ENCODE measurements around the gene ZFP82.

ZFP82 gene

DNA sequence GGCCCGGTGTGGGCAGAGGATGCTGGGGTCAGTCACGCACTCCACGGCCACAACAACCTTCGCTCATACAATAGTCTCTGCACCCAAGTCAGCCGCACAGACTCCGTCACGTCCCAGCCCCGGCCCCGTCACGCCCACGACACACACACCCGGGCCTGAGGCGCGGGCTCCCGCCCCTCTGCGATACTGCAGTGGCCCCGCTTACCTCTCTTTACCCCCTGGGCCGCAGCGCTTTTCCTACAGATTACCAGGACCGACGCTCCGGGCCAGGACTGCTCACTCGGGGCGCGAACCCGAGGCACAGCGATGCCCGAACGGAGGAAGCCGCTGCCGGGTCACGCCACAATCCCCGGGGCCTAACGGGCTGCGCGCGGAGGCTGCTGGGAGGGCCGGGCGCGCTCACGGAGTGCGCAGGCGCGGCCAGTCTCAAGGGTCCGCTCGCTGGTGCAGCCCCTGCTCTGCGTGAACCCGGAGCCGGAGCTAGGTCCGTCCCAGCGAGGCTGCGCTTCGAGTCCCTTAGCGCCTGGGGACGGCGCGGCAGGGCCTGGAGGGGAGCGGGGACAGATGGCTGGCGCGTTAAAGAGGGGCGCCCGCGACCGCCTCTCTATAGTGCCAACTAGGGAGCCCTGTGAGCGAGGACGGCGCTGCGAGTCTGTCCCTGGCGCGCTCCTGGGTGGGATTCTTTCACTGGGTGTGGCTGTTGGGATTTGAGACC is at the start of gene ZFP82:
Gene ZFP82 (minus strand): TSS at position 358 of the 715 bp plus-strand sequence. CDS start 8,855 bp downstream, outside the sequence.
- peak; percentile 76 to 81 for DNase-seq

DNA sequence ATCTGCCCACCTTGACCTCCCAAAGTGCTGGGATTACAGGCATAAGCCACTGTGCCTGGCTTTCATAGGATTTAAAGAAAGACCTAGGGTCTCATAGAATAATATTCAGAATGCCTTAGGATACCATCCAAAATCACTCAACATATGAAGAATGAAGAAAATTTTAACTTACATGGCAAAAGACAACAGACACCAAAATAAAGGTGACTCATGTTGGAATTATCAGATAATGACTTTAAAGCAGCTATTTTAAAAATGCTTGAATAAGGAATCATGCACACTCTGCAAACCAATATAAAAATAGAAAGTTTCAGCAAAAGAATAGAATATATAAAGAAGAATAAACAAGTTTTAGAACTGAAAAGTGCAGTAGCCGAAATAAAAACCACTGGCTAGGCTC is 41.6 kb upstream of the ZFP82 start:
- DNase-seq = no peak

DNA sequence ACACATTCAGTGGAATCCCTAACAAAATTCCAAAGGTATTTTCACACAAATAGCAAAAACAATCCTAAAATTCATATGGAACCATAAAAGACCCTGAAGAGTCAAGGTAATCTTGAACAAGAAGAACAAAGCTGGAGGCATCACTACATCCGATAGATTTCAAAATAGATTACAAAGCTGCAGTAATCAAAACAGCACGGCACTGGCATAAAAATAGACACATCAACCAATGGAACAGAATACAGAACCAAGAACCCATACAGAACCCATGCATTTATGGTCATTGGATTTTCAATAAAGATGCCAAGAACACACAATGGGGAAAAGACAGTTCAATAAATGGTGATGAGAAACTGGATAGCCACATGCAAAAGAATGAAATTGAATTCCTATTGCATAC is 38.4 kb upstream of the ZFP82 start:
- DNase-seq = no peak

DNA sequence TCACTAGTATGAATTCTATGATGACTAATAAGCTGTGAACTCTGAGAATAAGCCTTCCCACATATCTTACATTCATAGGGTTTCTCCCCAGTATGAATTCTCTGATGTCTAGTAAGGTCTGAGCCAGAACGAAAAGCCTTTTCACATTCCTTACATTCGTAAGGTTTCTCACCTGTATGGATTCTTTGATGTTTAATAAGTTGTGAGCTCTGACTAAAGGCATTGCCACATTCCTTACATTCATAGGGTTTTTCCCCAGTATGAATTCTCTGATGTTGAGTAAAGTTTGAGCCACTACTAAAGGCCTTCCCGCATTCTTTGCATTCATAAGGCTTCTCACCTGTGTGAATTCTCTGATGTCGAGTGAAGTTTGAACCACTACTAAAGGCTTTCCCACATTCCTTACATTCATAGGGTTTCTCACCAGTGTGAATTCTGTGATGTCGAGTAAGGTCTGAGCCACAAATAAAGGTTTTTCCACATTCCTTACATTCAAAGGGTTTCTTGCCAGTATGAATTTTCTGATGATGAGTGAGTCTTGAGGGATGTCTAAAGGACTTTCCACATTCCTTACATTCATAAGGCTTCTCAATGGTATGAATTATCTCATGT is 30.7 kb upstream of the ZFP82 start:
- DNase-seq = no peak

DNA sequence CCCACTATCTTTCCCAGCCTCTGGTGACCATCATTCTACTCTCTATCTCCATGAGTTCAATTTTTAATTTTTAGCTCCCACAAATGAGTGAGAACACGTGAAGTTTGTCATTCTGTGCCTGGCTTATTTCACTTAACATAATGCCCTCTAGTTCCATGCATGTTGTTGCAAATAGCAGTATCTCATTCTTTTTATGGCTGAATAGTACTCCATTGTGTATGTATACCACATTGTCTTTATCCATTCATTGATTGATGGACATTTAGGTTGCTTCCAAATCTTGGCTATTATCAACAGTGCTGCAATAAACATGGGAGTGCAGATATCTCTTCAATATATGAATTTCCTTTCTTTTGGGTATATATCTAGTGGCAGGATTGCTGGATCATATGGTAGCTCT is 22.9 kb upstream of the ZFP82 start:
- DNase-seq = no peak

DNA sequence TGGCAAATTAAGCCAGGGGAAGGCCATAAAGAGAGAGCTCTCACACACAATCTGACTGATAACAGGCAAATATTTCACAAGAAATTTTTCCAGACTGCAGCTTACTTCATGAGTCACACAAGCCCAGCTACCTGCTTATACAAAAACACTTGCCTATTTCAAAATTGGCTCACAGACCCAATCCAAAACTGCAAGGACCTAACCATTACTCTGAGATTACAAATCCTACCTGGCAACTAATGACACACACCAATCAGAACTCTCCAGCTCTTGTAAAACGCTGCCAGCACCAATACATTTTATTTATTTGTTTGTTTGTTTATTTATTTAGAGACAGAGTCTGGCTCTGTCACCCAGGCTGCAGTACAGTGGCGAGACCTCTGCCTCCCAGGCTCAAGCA is 18.1 kb upstream of the ZFP82 start:
- no peak for DNase-seq

DNA sequence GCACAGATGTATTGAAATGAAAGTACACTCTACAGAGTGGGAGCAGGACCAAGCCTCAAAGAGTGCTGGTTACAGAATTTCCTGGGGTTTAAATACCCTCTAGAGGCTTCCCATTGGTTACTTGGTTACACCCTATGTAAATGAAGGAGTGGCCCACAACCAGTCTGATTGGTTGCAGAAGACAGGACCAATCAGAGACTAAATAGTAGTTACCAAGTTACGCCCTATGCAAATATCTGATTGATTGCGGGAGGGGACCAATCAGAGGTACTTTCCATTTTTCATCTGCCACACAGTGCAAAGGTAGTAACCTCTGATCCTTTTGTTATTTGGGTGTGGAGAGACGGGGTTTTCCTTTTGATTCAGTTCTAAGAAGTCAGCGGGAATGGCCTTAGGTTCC is 5.5 kb upstream of the ZFP82 start:
- no peak for DNase-seq

DNA sequence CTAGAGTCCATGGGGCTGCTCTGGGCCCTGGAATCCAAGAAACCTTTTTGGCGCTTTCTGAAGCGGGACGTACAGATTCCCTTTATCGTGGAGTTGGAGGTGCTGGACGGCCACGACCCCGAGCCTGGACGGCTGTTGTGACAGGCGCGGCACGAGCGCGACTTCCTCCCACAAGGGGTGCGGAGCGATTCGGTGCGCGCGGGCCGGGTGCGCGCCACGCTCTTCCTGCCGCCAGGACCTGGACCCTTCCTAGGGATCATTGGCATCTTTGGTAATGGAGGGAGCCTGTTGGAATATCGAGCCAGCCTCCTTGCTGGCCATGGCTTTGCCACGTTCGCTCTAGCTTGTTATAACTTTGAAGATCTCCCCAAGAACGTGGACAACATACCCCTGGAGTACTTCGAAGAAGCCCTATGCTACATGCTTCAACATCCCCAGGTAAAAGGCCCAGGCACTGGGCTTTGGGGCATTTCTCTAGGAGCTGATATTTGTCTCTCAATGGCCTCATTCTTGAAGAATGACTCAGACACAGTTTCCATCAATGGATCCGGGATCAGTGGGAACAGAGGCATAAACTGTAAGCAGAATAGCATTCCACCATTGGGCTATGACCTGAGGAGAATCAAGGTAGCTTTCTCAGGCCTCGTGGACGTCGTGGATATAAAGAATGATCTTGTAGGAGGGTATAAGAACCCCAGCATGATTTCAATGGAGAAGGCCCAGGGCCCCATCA is 3.5 kb upstream of the ZFP82 start:
- DNase-seq = no peak

DNA sequence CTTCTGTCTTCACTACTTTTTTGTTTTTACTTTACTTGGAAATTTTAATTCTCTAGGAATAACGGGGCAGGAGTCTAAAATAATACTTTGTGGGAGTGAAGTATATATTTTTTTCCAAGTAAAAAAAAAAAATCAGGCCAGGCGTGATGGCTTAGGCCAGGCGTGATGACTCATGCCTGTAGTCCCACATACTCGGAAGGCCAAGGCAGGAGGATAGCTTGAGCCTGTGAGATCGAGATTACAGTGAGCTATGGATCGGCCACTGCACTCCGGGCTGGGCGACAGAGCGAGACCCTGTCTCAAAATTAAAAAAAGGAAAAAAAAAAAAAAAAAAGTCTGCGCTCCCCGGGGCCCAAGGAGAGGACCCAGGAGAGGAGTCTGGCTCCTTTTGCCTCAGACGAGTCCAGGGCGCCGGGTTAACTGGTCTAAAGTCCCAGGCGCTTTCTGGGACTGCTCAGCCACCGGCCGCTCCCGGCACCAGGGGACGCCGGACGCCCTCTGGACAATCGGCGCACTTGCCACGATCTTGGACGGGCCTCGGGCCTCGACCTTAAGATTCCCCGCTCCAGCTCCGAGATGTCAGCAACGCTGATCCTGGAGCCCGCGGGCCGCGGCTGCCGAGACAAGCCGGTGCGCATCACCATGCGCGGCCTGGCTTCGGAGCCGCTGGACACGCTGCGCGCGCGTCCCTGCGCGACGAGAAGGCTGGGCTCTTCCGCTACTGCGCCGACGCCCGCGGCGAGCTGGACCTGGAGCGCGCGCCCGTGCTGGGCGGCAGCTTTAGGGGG is 2.7 kb upstream of the ZFP82 start:
- DNase-seq = no peak

DNA sequence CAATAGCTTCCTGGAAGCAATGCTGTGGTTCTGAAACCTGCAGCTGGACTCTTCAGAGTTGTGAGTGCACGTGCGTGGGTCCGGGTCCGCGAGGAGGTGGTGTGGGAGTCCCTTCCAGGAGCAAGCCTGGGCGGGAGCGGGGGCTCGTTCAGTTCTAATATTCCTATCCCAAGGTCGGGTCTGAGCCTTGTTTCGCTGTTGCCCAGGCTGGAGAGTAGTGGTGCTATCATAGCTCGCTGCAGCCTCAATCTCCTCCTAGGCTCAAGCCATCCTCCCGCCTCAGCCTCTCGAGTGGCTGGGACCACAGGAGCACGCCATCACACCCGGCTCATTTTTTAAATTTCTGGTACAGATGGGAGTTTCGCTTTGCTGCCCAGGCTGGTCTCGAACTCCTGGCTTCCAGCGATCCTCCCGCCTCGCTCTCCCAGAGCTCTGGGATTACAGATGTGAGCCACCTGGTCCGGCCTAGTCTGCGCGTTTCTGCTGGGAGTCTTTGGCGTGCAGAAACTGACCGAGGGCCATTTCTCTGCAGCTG is 625 bp downstream of the ZFP82 start:
- peak in 1 of 2 experiments; percentile 3 for DNase-seq

DNA sequence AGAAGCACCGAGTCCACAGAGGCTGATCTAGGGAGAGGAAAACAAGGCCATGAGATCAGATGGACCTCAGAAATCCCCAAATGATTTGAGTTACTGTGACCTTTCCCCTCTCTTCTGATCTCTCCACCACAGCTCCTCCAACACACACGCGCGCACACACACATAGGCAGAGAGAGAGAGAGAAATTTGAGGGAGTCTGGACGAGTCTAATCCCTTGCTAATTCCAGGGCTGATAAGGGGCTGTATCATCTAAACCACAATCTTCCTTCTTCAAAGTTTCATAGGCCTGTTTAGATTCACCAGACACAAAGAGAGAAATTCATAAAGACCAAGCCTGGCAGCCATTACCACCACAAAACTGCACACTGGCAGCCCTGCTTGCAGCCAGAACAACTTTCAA is 8.6 kb downstream of the ZFP82 start:
- DNase-seq = no peak

DNA sequence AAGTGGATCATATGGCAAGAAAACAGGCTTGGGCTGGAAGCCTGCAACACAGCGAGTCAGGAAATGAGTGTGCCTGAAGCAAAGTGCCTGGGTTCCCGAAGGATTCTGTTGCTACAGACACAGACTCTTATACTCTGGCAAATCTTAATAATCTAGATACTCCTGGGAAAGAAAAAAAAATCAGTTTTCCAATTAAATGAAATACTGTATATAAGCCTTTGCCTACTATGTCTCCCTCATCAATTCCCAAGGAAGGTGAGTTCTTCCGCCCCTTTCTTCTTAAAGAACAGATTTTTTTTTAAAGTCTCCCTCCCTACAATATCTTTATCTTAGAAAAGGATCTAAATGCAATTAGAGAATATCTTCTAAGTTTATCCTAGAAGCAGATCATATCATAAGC is 10.3 kb downstream of the ZFP82 start:
- DNase-seq = no peak

DNA sequence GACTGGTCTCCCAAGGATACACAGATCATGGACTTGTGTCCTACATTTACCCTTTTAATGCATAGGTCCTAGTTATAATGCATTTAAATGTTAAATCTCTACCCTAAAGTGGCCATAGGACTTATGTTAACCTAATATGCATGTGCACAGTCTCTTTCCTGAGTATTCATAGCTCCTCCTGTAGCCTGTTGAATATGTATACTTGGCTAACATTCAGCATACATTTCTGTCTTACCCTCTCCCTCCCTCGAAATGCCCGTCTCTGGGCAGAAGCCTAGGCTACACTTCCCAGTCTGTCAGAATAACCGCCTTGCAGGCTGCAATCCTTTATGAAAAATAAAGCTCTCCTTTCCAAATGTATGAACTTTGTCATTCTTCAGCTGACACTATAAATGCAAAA is 13.9 kb downstream of the ZFP82 start:
- DNase-seq = no peak

DNA sequence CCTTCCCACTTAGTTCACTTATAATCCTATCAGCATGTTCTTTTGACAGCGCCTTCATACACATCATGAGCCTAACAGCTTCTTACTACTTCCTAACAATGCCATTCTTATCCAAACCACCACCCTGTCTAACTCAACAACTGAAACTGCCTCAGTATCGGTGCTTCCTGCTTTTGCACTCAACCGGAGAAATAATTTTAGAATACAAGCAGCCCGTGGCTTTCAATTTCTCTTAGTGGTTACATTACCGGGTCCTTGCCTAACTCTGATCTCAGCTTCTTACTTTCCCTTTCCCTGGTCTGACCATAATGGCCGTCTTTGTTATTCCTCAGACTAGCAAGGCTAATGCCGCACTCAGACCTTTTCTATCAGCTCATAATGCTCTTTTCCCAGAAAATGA is 17.0 kb downstream of the ZFP82 start:
- no peak for DNase-seq

DNA sequence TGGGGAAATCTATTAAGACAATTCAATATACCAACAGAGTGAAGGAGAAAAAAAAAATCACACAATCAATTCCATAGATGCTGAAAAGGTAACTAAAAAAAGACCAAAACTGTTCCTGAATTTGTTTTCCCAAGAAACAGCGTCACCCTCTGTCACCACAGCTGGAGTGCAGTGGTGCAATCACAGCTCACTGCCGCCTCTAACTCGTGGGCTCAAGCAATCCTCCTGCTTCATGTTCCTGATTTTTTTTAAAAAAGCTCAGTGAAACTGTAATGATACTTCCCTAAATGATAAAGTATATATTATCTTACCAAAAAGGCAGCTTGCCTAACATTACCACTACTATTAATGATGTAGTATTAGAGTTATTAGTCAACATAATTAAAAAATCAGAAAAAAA is 19.9 kb downstream of the ZFP82 start:
- DNase-seq = no peak

DNA sequence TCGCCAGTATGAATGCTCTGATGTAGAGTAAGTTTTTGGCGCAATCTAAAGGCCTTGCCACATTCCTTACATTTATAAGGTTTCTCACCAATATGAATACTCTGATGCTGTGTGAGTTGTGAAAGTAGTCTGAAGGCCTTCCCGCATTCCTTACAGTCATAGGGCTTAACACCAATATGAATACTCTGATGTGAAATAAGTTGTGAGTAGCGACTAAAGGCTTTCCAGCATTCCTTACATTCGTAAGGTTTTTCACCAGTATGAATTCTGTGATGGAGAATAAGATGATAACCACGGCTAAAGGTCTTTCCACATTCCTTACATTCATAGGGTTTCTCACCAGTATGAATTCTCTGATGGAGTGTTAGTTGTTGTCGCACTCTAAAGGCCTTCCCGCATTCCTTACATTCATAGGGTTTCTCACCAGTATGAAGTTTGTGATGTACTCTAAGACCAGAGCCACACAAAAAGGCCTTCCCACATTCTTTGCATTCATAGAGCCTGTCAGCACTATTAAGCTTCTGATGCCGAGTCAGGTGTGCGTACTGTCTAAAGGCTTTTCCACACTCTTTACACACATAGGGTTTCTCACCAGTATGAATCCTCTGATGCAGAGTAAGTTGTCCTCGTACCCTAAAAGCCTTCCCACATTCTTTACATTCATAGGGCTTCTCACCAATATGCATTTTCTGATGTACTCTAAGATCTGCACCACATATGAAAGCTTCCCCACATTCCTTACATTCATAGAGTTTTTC is 25.3 kb downstream of the ZFP82 start:
- DNase-seq = no peak

DNA sequence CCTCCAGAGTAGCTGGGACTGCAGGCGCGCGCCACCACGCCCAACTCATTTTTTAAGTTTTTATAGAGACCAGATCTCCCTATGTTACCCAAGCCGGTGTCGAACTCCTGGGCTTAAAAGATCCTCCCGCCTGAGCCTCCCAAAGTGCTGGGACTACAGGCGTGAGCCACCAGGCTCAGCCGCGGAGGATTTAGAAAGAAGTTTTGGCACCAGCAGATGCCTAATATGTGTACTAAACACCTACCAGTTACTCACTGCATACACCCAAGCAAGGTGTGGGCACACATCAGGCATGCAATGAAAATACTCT is 39.0 kb downstream of the ZFP82 start:
- DNase-seq = no peak

DNA sequence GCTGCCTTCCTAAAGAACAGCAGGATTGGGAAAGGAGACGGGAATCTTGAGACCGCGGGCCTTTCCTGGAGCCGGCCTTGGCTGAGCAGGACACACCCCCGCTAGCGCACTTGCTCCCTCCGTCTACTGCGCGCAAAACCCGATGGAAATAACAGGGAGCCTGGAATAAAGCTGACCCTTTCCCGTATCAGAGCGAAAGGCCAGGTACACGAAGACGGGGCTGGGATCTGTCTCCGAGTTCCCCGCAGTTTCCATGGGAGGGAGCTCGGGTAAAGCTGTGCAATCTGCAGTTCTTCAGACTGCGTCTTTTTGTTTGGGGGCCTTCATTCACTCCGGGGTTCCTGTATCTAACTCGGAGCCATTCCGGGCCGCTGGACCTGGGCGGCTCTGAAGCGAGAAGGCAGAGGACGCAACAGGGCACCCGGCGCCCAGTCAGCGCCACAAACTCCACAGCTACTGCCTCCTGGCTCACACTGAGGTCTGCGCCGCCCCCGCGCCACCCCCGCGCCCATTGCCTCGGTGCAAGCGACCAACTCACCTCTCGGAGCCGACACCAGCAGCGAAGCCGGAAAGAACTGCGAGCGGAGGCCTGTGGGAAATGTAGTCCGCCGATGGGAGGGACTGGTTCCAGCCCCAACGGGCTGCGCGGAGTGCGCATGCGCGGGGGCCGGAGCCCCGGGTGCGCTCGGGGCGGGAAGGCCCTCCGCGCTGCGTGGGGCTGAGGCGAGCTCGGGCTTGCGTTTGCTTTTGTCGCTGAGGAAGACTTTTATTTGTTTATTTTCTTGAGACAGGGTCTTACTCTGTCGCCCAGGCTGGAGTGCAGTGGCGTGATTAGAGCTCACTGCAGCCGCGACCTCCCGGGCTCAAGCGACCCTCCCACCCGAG is 39.6 kb downstream of the ZFP82 start, which contains the start of gene ZFP14:
Gene ZFP14 (minus strand): TSS at position 577 of the 885 bp plus-strand sequence. CDS start 11,309 bp downstream, outside the sequence.
- peak; percentile 92 to 94 for DNase-seq

DNA sequence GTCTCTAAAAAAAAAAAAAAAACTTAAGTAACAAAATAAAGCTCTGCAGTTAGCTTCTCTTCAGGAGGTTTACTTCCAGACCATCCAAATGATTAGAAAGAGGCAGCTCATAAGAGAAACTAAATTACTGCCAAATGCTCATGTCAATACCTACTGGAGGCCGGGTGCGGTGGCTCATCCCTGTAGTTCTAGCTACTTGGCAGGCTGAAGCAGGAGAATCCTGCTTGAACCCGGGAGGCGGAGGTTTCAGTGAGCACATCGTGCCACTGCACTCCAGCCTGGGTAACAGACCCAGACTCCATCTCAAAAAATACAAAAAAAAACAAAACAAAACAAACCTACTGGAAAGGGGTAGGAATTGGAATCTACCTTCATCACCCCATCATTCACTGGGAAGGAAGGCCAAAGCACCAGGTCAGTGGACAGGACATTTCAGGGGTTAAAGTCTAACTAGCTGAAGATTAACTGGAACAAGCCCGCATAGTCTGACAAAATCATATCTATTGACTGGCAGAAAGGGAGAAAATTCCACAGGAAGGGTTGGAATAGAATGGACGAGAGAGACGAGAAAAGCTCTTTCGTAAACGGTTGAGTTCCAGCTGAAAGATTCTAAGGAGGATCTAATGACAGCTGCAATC is 40.8 kb downstream of the ZFP82 start:
- DNase-seq = no peak

DNA sequence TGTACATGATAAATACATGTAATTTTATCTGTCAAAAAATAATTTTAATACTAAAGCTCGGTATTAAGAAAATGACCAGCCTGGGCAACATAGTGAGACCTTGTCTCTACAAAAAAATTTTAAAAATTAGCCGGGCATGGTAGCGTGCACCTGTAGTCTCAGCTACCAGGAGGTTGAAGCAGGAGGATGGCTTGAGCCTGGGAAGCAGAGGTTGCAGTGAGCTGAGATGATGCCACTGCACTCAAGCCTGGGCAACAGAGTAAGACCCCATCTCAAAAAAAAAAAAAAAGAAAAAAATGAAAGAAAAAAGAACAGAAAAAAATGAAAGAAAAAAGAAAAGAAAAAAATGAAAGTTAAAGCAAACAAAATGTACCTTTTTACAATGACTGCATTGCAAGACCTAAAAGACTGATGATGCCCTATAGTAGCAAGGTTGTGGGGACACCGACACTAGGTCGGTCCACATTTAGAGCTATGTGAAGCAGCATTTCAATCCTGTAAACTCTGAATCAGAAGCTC is 44.7 kb downstream of the ZFP82 start:
- DNase-seq = no peak

DNA sequence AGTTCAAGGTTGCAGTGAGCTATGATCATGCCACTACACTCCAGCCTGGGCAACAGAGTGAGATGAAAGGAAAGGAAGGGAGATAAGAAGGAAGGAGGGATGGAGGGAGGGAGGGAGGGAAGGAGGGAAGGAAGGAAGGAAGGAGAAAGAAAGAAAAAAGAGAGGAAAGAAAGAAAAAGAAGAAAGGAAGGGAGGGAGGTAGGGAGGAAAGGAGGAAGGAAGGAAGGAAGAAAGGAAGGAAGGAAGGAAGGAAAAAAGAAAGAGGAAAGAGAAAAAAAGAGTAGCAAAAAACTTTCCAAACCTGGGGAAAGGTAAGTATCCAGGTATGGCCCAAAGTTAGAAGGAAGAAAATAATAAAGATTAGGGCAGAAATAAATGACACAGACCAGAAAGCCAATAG is 46.6 kb downstream of the ZFP82 start:
- DNase-seq = no peak
